Endothelial cell of umbilical vein (primary cell): Measurements from ENCODE around the gene MACF1. TPM values are rescaled to one million over a fixed set of nuclear protein-coding genes. Genes with fewer than 3 reads are reported as not detected.

Experiments
- BruUV-seq: library from RNA; stranded (reverse); fragments of 400-500 nt; replicated peaks from 2 replicates; lab custom pipeline; 2021; lab: Mats Ljungman, UMichigan
- CTCF ChIA-PET: fragments of 300-600, 350-600 bp; sonication (Branson Sonifier 250); formaldehyde crosslinking; loops from one replicate; lab custom pipeline; 2021; ENCODE audit warnings: antibody characterized with exemption, inconsistent platforms; lab: Charles Lee
- POLR2A ChIA-PET: fragments of 300-600, 350-600 bp; sonication (Branson Sonifier 250); formaldehyde crosslinking; loops from one replicate; lab custom pipeline; 2021; ENCODE audit warnings: antibody characterized with exemption, inconsistent platforms; lab: Charles Lee
- DNase-seq: peaks from one replicate; pipeline ENCODE4 v3.0.0-alpha.2; 2011; ENCODE audit warnings: low read depth, low spot score
- FAIRE-seq: peaks from 2 replicates; lab custom pipeline; 2011; peaks lifted over from hg19 to GRCh38; lab: Jason Lieb, UNC
- H2AFZ ChIP-seq: 2 replicates; pipeline ENCODE4 v1.6.0; 2012; ENCODE audit warnings: low read depth, low read length, control low read depth, inconsistent platforms
- H3K27ac ChIP-seq: 2 replicates; pipeline ENCODE4 v1.5.1; 2011; ENCODE audit warnings: low read depth, mild to moderate bottlenecking, control low read depth, low read length, moderate library complexity; ENCODE audit not compliant: insufficient read depth
- H3K27me3 ChIP-seq, 2 experiments: 2 replicates each; pipeline versions ENCODE4 v1.6.0 to v1.6.1; 2011; ENCODE audit warnings: low read length in 2 of 2, mixed read lengths in 1 of 2; ENCODE audit not compliant: control insufficient read depth in 2 of 2, insufficient read depth in 2 of 2
- H3K36me3 ChIP-seq, 2 experiments: 2 replicates in 1 of 2; 3 replicates in 1 of 2; pipeline ENCODE4 v1.5.1; 2011; ENCODE audit warnings: low read length in 2 of 2, mild to moderate bottlenecking in 1 of 2, moderate library complexity in 1 of 2; ENCODE audit not compliant: control insufficient read depth in 2 of 2, insufficient read depth in 2 of 2; ENCODE audit errors: extremely low read depth in 1 of 2
- H3K4me1 ChIP-seq: 3 replicates; pipeline ENCODE4 v1.5.1; 2011; ENCODE audit warnings: mild to moderate bottlenecking, low read length; ENCODE audit not compliant: control insufficient read depth, insufficient read depth; ENCODE audit errors: extremely low read depth
- H3K4me2 ChIP-seq: 2 replicates; pipeline ENCODE4 v1.6.1; 2011; ENCODE audit warnings: low read length, control low read depth, mixed read lengths; ENCODE audit not compliant: insufficient read depth
- H3K4me3 ChIP-seq, 3 experiments: fragments of 200-600 bp in 1 of 3; sonication (generic), shearing (Covaris generic) in 1 of 3; replicated peaks in 1 of 3; 2 replicates each; pipeline ENCODE4 v1.5.1; 2011 to 2016; ENCODE audit warnings: control low read depth in 3 of 3, low read length in 3 of 3, mild to moderate bottlenecking in 2 of 3, inconsistent platforms in 1 of 3, low read depth in 1 of 3, moderate library complexity in 1 of 3; ENCODE audit not compliant: insufficient read depth in 1 of 3
- H3K79me2 ChIP-seq: 2 replicates; pipeline ENCODE4 v1.6.0; 2012; ENCODE audit warnings: low read length, inconsistent platforms; ENCODE audit not compliant: control insufficient read depth, insufficient read depth
- H3K9ac ChIP-seq: replicated peaks from 2 replicates; pipeline ENCODE3; 2011; ENCODE audit warnings: low read length, control low read depth; ENCODE audit not compliant: insufficient read depth; ENCODE audit errors: extremely low read depth
- H3K9me1 ChIP-seq: replicated peaks from 3 replicates; pipeline ENCODE4 v1.6.0; 2011; ENCODE audit warnings: mild to moderate bottlenecking, low read length; ENCODE audit not compliant: control insufficient read depth, insufficient read depth; ENCODE audit errors: extremely low read depth
- H3K9me3 ChIP-seq: replicated peaks from 2 replicates; pipeline ENCODE4 v1.5.1; 2012; ENCODE audit warnings: low read length, inconsistent platforms; ENCODE audit not compliant: control insufficient read depth, insufficient read depth
- H4K20me1 ChIP-seq: replicated peaks from 2 replicates; pipeline ENCODE3; 2011; ENCODE audit warnings: mild to moderate bottlenecking, low read length; ENCODE audit not compliant: control insufficient read depth, insufficient read depth; ENCODE audit errors: extremely low read depth
- EZH2 ChIP-seq: IDR thresholded peaks from 2 replicates; pipeline ENCODE4 v1.6.1; 2012; ENCODE audit warnings: borderline replicate concordance, low read depth, mild to moderate bottlenecking, moderate library complexity, low read length, inconsistent platforms; ENCODE audit not compliant: severe bottlenecking
- FOS ChIP-seq: IDR thresholded peaks from 2 replicates; pipeline ENCODE4 v1.6.1; 2011; ENCODE audit warnings: mild to moderate bottlenecking, low read length, moderate library complexity, borderline replicate concordance; ENCODE audit not compliant: insufficient read depth
- GATA2 ChIP-seq: IDR thresholded peaks from 2 replicates; pipeline ENCODE4 v1.7.0; 2011; ENCODE audit warnings: low read depth, mild to moderate bottlenecking, moderate library complexity, mixed read lengths, low read length; ENCODE audit not compliant: insufficient read length, insufficient read depth
- JUN ChIP-seq: IDR thresholded peaks from 2 replicates; pipeline ENCODE4 v1.6.1; 2011; ENCODE audit warnings: borderline replicate concordance, low read depth; ENCODE audit not compliant: insufficient read length, insufficient read depth
- MYC ChIP-seq: IDR thresholded peaks from one replicate; pipeline ENCODE4 v1.6.1; 2011; ENCODE audit warnings: mild to moderate bottlenecking, low read depth, low read length
- POLR2A ChIP-seq: IDR thresholded peaks from 2 replicates; pipeline ENCODE4 v1.6.1; 2012; ENCODE audit warnings: low read depth, mild to moderate bottlenecking, control low read depth, low read length
- POLR2AphosphoS5 ChIP-seq: IDR thresholded peaks from 2 replicates; pipeline ENCODE4 v1.6.1; 2012; ENCODE audit warnings: low read depth, mild to moderate bottlenecking, control low read depth, low read length, moderate library complexity; ENCODE audit not compliant: insufficient read depth
- dilution Hi-C: fragments of 300-500 bp; cut with MboI; formaldehyde crosslinking; loops from one replicate; pipeline ENCODE4 v1.15.0; 2019; ENCODE audit warnings: low sequenced_read_pairs; ENCODE audit not compliant: extremely low pct_ligation_motif_present
- intact Hi-C: fragments of 100-400 bp; cut with micrococcal nuclease; formaldehyde crosslinking; loops from one replicate; pipeline ENCODE4 v1.10.0; 2022
- polyA plus RNA-seq, 4 experiments: library from polyadenylated mRNA; depleted of rRNA in 3 of 4; stranded (reverse) in 3 of 4; unstranded in 1 of 4; fragments of >200 nt; gene quantifications; 2 replicates each; pipeline versions ENCODE4 v1.2.1 to v1.2.3, GENCODE V29; 2011 to 2012; ENCODE audit warnings: missing spikeins in 1 of 4
- total RNA-seq: library from RNA; stranded (reverse); gene quantifications from 2 replicates; pipeline ENCODE4 v1.2.3, GENCODE V29; 2021
- TF ChIP-seq, protein P1 (sequence below): IDR thresholded peaks from 2 replicates; pipeline ENCODE4 v1.6.1; 2011; ENCODE audit not compliant: insufficient read depth, insufficient read length
- TF ChIP-seq, protein P2 (sequence below), 2 donors: IDR thresholded peaks; 1 replicate in 1 of 2; 2 replicates in 1 of 2; pipeline ENCODE4 v1.5.1; 2011; ENCODE audit warnings: low read length in 2 of 2, mild to moderate bottlenecking in 2 of 2, moderate library complexity in 2 of 2, control low read depth in 1 of 2, inconsistent platforms in 1 of 2, low read depth in 1 of 2; ENCODE audit not compliant: insufficient read depth in 1 of 2; ENCODE audit errors: extremely low read depth in 1 of 2

MACF1 gene
- total and polyA plus RNA-seq, 2 donors (not counting 3 experiments of a cell fraction or from before 2014, with no cell fraction given) = 122 to 587 TPM

DNA sequence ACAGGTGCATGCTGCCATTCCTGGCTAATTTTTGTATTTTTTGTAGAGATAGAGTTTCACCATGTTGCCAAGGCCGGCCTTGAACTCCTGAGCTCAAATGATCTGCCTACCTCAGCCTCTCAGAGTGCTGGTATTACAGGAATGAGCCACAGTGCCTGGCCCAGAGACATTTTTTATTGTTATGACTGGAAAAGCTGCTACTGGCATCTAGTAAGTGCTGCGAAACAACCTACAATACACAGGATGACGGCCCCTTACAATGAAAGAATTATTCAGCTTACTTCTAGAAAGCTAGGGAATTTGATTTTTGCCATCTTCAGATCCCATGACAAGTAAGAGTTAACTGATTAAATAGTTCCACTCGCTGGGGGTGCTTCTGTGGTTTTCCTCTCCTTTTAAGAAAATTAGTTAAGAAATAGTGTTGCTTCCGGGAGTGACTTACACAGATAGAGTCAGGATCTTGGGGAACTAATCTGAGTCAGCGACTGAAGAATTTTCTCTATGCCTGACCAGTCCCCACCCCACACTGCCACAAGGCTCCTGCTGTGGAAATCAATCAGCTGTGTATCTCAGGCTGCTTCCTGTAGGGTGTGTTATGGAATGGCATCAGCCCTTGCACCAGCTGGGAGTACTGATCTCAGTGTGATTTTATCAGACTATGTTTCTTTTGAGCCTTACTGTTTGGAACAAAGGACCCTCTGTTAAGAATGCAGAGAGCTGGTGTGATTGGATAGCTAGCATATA, 194.0 kb downstream of the MACF1 start:
- BruUV-seq = no TSS peak
- Histone ChIP-seq H3K9ac (peak overlapping the region; percentile 66), H3K36me3 (no peaks in the 10 kb centered on the region), H3K27me3 (no peaks in the 10 kb centered on the region), H3K79me2 (peaks cover 71% of the 10 kb centered on the region), H3K4me3 (peak overlapping the region in 1 of 3 experiments; percentile 19), H4K20me1 (no peaks in the 10 kb centered on the region), H3K4me1 (peaks cover 63% of the 10 kb centered on the region), H3K4me2 (peak overlapping the region; percentile 59), H3K27ac (peak overlapping the region; percentile 85), H3K9me3 (no peaks in the 10 kb centered on the region), H3K9me1 (no peaks in the 10 kb centered on the region), H2AFZ (no peak overlapping the region)
- DNase-seq (peak; percentile 95), FAIRE-seq (peak; percentile 92)
- ChIA-PET POLR2A (interaction anchor here (0.7 to 3.2 kb wide), 4 partner anchors 10 to 26 kb away, joined by 4 to 26 read pairs (median 10); no protein-coding TSS in a partner anchor), CTCF (interaction anchor here (1.1 to 4.8 kb wide), 8 partner anchors 11 to 306 kb away, joined by 3 to 78 read pairs (median 4); no protein-coding TSS in a partner anchor)
- TF ChIP-seq MYC (no peak), POLR2AphosphoS5 (peak; percentile 94), FOS (peak; percentile 90), JUN (peak; percentile 72), POLR2A (peak; percentile 64), EZH2 (no peak), GATA2 (peak; percentile 98)
- TF ChIP-seq, protein P1, sequence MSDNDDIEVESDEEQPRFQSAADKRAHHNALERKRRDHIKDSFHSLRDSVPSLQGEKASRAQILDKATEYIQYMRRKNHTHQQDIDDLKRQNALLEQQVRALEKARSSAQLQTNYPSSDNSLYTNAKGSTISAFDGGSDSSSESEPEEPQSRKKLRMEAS = no peak
- TF ChIP-seq, protein P2, sequence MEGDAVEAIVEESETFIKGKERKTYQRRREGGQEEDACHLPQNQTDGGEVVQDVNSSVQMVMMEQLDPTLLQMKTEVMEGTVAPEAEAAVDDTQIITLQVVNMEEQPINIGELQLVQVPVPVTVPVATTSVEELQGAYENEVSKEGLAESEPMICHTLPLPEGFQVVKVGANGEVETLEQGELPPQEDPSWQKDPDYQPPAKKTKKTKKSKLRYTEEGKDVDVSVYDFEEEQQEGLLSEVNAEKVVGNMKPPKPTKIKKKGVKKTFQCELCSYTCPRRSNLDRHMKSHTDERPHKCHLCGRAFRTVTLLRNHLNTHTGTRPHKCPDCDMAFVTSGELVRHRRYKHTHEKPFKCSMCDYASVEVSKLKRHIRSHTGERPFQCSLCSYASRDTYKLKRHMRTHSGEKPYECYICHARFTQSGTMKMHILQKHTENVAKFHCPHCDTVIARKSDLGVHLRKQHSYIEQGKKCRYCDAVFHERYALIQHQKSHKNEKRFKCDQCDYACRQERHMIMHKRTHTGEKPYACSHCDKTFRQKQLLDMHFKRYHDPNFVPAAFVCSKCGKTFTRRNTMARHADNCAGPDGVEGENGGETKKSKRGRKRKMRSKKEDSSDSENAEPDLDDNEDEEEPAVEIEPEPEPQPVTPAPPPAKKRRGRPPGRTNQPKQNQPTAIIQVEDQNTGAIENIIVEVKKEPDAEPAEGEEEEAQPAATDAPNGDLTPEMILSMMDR (IDR thresholded peaks at IDR 0.05; ENCODE audit: extremely low read depth in 1 of 2, insufficient read depth in 1 of 2, low read depth in 1 of 2, low read length in 2 of 2) = no peak
- dilution Hi-C loops (no loop called here), intact Hi-C loops (loop anchor here (1.0 to 5.0 kb wide), 3 partner anchors 10 to 291 kb away; no protein-coding TSS in a partner anchor)
